GM11168 (cell line): ENCODE results near the gene DENR.
"Not testable (repeated sequence)": the region's sequence is repeated elsewhere in the genome, so short reads cannot be mapped to it uniquely, and the experiment has no call there.

Source experiments
- in situ Hi-C: fragments of 300-500 bp; cut with MboI; formaldehyde crosslinking; loops from one replicate; pipeline ENCODE4 v1.12.0; 2022; ENCODE audit warnings: low sequenced_read_pairs; ENCODE audit not compliant: unreplicated experiment

DENR gene, protein sequence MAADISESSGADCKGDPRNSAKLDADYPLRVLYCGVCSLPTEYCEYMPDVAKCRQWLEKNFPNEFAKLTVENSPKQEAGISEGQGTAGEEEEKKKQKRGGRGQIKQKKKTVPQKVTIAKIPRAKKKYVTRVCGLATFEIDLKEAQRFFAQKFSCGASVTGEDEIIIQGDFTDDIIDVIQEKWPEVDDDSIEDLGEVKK

GRCh38 chr12:122752464-122753318 lies at the start of gene DENR:
Gene DENR (plus strand): TSS chr12:122752824. CDS start chr12:122753702, 878 bp downstream.
- in situ Hi-C loops, result loop anchor here (10.0 kb wide), 1 partner anchor 118 kb away; no protein-coding TSS in a partner anchor

DNA sequence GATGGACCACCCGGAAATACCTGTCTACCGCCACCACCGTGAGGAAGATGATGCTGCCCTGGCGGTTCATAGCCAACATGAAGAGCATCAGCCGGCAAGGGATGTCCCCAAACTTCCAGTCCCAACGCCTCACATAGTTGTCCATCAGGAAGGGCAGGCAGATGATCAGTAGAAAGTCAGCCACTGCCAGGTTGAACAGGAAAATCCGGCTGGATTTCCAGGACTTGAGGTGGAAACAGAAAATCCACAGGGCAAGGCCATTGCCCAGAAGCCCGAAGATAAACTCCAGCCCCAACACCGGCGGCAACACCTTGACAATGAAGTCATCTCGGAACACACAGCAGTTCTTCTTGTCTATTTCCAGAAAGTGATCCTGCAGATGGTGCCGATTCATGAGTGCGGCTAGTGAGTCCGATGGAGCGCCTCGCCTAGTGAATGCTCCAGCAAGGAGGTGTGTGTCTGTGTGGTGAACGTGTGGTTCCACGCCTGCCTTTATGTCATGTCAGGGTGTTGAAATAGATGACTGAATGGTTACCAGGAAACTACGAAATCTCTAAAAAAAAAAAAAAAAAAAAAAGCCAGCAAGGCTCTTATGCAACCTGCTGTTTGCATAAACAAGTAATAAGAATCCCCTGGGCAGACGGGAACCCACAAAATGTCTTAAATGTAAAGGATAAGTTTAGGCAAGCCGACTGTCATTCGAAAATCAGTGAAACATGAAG lies 49.6 kb upstream of the DENR start, which contains the start of gene HCAR2:
HCAR2 (minus strand) TSS at position 468 of the 722 bp plus-strand sequence; CDS start at position 394, 74 bp downstream.
- in situ Hi-C loops, result not testable (repeated sequence)

DNA sequence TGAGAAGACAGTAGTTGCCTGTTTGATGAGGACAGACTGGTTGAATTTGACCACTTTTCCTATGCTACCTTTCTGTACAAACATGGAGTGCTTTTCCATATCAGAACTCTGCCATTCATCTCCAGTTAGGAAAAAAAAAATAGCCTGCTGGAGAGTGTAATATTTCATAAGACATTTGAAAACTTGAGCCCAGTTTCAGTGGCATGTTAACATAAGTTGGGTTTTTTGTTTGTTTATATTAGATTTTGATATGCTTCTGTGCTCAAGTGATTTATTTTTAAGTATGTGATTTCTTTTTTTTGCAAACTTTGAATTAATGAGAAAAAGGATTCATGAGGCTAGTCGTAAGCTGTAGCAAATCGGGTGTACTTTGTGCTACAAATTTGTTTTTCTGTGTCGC lies 48.8 kb upstream of the DENR start:
- in situ Hi-C loops, result not testable (repeated sequence)

DNA sequence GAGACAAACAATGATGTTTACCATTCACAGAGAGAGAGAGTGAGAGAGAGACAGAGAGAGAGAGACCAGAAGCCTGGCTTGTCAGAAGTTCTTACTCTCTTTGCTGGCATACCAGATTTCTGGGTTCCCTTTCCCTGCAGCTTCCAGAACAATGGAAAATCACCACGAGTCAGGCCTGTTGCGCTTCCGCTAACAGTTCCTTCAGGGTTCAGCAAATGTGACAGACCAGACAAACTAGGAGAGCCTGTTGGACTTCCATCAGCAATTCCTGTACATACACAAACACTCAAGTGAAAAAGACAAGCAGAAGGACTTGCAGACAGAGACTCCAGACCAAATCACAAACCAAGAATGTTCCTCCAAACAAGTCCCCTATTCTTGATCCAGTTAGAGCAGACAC lies 43.3 kb upstream of the DENR start:
- in situ Hi-C loops, result not testable (repeated sequence)

DNA sequence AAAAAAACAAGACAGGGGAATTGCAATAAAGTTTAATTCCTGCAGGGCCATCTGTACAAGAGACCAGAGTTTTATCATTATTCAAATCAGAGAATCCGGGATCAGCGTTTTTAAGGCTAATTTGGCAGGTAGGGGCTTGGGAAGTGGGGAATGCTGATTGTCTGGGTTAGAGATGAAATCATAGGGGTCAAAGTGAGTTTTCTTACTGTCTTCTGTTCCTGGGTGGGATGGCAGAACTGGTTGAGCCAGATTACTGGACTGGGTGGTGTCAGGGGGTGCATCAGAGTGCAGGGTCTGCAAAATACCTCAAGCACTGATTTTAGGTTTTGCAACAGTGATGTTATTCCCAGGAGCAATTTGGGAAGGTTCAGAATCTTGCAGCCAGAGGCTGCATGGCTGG lies 42.3 kb upstream of the DENR start:
- in situ Hi-C loops, result not testable (repeated sequence)

DNA sequence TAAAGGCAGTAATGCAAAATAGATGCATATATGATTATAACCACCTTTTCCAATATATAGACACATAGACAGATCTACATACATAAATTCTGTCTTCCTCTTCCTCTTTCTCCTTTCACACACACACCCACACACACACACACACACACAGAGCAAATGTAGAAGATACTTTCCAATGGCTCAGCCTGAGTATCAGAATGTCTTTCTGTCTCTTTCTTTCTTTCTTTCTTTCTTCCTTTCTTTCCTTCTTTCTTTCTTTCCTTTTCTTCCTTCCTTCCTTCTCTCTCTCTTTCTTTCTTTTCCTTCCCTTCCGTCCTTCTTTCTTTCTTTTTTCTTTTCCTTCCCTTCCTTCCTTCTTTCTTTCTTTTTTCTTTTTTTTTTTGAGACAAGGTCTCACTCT lies 41.4 kb upstream of the DENR start:
- in situ Hi-C loops, result not testable (repeated sequence)

- in situ Hi-C loops, result not testable (repeated sequence)
These were observed 39.0 kb upstream of the DENR start for GRCh38 chr12:122713491-122714188.

DNA sequence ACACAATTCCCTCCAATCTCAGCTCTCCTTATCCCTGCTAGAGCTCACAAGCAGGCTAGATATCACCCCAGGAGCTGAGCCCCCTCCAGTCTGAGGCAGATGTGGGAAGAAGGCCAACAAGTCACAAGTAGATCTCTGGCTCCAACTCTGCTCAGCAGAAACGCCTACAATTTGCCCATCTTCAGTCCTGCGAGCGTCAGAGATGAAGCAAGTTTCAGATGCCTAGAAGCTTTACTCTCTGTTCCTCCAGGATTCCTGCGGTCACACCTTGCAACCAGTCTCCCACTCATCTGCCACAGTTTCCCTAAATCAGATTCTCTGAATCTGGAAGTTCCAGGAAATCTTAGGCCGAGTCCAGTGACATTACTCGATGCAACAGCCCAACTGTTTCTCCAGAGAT lies 37.4 kb upstream of the DENR start:
- in situ Hi-C loops, result not testable (repeated sequence)

- in situ Hi-C loops, result not testable (repeated sequence)
These were observed 36.0 kb upstream of the DENR start, which contains the start of gene HCAR3 for GRCh38 chr12:122716658-122717057. Gene HCAR3 (minus strand): TSS chr12:122716811. CDS start chr12:122716737, 74 bp downstream.

DNA sequence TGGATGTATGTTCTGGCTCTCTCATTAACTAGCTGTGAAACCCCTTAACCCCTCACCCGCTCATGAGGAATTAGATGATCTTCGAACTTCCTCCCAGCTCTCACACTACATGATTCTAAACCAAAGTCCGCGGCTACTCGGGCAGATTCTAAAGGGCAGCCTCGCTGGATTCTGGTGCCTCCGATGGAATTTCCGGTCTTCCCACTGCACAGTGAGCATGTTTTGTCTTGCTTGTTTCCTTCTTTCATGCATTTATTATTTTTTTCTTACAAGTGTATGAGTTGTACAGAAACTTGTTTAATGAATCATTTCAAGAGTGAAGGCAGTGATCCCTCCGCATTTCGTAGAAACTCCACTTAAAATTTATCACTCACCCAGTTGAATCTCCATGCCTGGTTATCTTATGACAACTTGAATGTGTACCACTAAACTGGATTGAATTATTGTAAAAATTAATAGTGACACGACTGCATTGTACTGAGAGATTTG lies 31.5 kb upstream of the DENR start:
- in situ Hi-C loops, result no loop called here

- in situ Hi-C loops, result no loop called here
These were observed 30.2 kb upstream of the DENR start for GRCh38 chr12:122722387-122722786.

DNA sequence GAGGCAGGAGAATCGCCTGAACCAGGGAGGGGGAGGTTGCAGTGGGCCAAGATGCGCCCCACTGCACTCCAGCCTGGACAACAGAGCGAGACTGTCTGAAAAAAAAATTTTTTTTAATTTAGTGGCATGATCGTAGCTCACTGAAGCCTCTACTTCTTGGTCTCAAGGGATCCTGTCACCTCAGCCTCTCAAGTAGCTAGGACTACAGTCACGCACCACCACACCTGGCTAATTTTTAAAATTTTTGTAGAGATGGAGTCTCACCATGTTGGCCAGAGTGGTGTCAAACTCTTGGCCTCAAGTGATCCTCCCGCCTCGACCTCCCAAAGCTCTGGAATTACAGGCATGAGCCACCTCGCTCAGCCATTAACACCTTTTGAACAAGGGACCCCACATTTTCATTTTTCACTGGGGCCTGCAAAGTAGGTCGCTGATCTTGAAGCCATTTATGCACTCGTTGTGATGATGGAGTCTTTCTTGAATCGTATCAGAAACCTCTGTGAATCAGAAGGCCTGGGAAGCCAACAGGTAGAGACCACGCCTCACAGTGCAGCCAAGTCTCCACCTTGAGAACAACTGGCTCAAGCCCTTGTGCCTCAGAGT lies 27.9 kb upstream of the DENR start:
- in situ Hi-C loops, result no loop called here

DNA sequence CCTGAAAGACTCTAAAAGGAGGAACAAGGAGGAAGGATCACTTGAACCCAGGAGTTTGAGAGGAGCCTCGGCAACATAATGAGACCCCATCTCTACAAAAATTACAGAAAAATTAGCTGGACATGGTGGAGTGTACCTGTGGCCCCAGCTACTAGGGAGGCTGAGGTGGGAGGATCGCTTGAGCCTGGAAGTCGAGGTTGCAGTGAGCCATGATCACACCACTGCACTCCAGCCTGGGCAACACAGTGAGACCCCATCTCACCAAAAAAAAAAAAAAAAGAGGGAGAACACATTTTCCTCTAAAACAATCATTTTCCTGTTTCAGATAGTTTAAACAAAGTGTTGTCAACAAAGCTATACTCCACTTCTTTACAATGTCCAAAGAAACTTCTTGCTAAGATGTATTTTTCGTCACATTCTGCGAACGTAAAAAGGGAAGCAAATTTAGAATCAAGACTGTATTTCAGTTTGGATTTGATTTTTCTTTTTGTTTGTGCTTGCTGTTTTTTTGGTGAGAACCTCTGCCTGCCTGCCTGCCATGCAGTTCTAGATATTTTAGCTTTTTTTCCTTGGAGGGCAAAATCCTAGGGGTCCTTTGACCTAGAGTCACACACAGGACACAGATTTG lies 27.1 kb upstream of the DENR start:
- in situ Hi-C loops, result no loop called here

- in situ Hi-C loops, result no loop called here
These were observed 26.5 kb upstream of the DENR start for GRCh38 chr12:122726080-122726558.

GRCh38 chr12:122729583-122730214 lies 22.9 kb upstream of the DENR start:
- in situ Hi-C loops, result no loop called here

- in situ Hi-C loops, result no loop called here
These were observed 22.2 kb upstream of the DENR start, which contains the start of gene HCAR1 for GRCh38 chr12:122730215-122731014. Gene HCAR1 (minus strand): TSS chr12:122730844. CDS start chr12:122730339, 505 bp downstream.

- in situ Hi-C loops, result no loop called here
These were observed 20.5 kb upstream of the DENR start for GRCh38 chr12:122732170-122732569.

DNA sequence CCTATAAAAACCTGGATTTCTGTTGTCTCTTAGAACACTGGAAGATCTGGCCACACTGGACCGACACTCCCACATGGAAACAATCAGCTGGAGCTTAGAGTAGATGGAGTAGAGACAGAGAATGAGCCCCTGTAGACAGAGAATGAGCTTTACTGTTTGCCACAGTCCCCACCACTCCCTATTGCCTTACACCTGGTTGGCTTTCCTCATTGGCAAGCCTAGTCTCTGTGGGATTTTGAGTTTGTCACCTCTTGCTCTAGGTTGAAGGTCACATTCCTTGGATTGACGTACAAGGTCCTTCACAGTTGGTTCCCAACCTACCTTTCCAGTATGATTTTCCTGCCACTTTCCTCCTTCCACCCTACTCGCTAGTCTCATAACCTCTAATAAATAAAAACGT lies 20.0 kb upstream of the DENR start:
- in situ Hi-C loops, result no loop called here
